HEK293T (cell line): ENCODE data around the gene GTF3C1.

Source experiments
- ARNT ChIP-seq: fragments of 450-650 bp; IDR thresholded peaks from 2 replicates; pipeline ENCODE4 v1.6.1; 2017; ENCODE audit warnings: mild to moderate bottlenecking
- BHLHE40 ChIP-seq: fragments of 450-650 bp; IDR thresholded peaks from 2 replicates; pipeline ENCODE4 v1.6.1; 2016; ENCODE audit warnings: mild to moderate bottlenecking, moderate library complexity, borderline replicate concordance
- ELF4 ChIP-seq: fragments of 450-650 bp; IDR thresholded peaks from 2 replicates; pipeline ENCODE4 v1.6.1; 2017; ENCODE audit warnings: antibody characterized with exemption
- FOXA1 ChIP-seq: fragments of 450-650 bp; IDR thresholded peaks from 2 replicates; pipeline ENCODE4 v1.6.1; 2016; ENCODE audit warnings: mild to moderate bottlenecking
- FOXK2 ChIP-seq: fragments of 450-650 bp; IDR thresholded peaks from 2 replicates; pipeline ENCODE4 v1.6.1; 2016; ENCODE audit warnings: mild to moderate bottlenecking
- FOXM1 ChIP-seq: fragments of 450-650 bp; IDR thresholded peaks from 2 replicates; pipeline ENCODE4 v1.6.1; 2017; ENCODE audit warnings: mild to moderate bottlenecking, borderline replicate concordance
- HDGF ChIP-seq: fragments of 450-650 bp; IDR thresholded peaks from 2 replicates; pipeline ENCODE4 v1.6.1; 2017; ENCODE audit warnings: antibody characterized with exemption, borderline replicate concordance
- L3MBTL2 ChIP-seq: fragments of 450-650 bp; conservative IDR thresholded peaks from 2 replicates; pipeline ENCODE4 v1.6.1; 2016; ENCODE audit warnings: mild to moderate bottlenecking
- LEF1 ChIP-seq: fragments of 450-650 bp; IDR thresholded peaks from 2 replicates; pipeline ENCODE4 v1.6.1; 2017; ENCODE audit warnings: mild to moderate bottlenecking, borderline replicate concordance
- NFRKB ChIP-seq: fragments of 450-650 bp; IDR thresholded peaks from 2 replicates; pipeline ENCODE4 v1.6.1; 2016; ENCODE audit warnings: mild to moderate bottlenecking, moderate library complexity
- PKNOX1 ChIP-seq: fragments of 450-650 bp; IDR thresholded peaks from 2 replicates; pipeline ENCODE4 v1.6.1; 2016
- SP1 ChIP-seq: fragments of 450-650 bp; IDR thresholded peaks from 2 replicates; pipeline ENCODE4 v1.6.1; 2017
- TARDBP ChIP-seq: fragments of 450-650 bp; IDR thresholded peaks from 2 replicates; pipeline ENCODE4 v1.6.1; 2016
- ZNF384 ChIP-seq: fragments of 450-650 bp; IDR thresholded peaks from 2 replicates; pipeline ENCODE4 v1.6.1; 2016

GRCh38 chr16:27489421-27489820 is 60.3 kb downstream of the GTF3C1 start:
- TF ChIP-seq FOXA1: no peak
- no peak for TF ChIP-seq TARDBP
- no peak for TF ChIP-seq ZNF384
- TF ChIP-seq NFRKB: no peak
- TF ChIP-seq PKNOX1: no peak
- no peak for TF ChIP-seq ELF4
- TF ChIP-seq HDGF: no peak
- no peak for TF ChIP-seq LEF1
- TF ChIP-seq FOXM1: no peak
- no peak for TF ChIP-seq ARNT
- TF ChIP-seq SP1: no peak
- TF ChIP-seq L3MBTL2: no peak
- no peak for TF ChIP-seq BHLHE40
- TF ChIP-seq FOXK2: no peak
